Measurements from ENCODE around the gene POLDIP3.

The POLDIP3 gene

GRCh38 chr22:42614312-42615091, at the start of gene POLDIP3:
Gene POLDIP3, minus strand, starts transcription at chr22:42614883. Its CDS starts 26 bp downstream, at chr22:42614857.
- peaks cover 8% of the 10 kb centered on the region for H3K36me3 Mint-ChIP-seq
- peaks cover 51% of the 10 kb centered on the region for H3K4me1 Mint-ChIP-seq (ENCODE audit: low read depth)
- no peaks in the 10 kb centered on the region for H3K27me3 Mint-ChIP-seq
- peak within 1 kb of the TSS; percentile 100 for H3K27ac Mint-ChIP-seq
- H3K4me3 Mint-ChIP-seq, result peak within 1 kb of the TSS; percentile 100
- no peaks in the 10 kb centered on the region for H3K9me3 Mint-ChIP-seq (ENCODE audit: low read depth)

DNA sequence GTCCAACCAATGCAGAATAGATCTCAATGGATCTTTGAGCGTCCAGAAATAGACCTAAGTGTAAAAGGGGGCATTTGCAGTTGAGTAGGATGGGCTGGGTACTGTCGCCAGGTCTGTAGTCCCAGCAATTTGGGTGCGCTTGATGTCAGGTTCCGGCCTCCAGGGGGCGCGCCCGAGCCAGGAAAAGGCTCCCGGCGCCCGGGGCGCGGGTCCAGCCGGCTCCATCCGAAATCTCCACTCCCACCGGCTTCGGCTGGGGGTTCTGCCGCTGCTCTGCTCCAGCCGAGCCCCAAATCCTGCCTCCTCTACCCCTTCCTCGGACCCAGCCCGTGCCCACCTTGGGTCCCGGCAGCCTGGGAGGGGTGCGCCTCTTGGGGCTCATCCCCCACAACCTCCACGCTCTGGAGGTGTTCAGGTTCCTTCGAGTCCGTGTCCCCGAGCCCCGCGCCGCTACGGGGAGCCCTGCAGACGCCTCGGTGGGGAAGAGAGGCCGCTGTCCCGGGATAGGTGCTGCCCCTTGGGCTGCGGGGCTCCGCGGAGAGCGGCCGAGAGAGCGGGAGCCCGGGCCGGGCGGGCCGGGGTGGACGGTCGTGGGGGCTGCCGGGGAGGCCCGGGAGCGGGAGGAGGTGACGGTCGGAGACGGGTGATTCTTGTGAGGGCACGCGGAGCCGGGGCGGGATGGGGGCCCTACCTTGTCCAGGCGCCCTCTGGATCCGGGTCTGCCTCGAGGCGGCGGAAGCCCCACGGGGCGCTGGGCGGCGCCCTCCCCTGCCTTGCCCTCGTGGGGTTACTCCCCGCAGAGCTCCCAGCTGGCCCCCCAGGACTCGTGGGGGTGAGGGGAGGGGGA, 47.5 kb upstream of the POLDIP3 start:
- Mint-ChIP-seq H3K9me3 (ENCODE audit: low read depth) (no peaks in the 10 kb centered on the region), H3K27ac (no peak overlapping the region), H3K36me3 (no peaks in the 10 kb centered on the region), H3K4me1 (ENCODE audit: low read depth) (no peaks in the 10 kb centered on the region), H3K4me3 (peak overlapping the region; percentile 66), H3K27me3 (no peaks in the 10 kb centered on the region)

GRCh38 chr22:42656578-42656977, 41.9 kb upstream of the POLDIP3 start:
- H3K4me3 Mint-ChIP-seq, result no peak overlapping the region
- no peaks in the 10 kb centered on the region for H3K4me1 Mint-ChIP-seq (ENCODE audit: low read depth)
- peaks cover 2% of the 10 kb centered on the region for H3K27me3 Mint-ChIP-seq
- H3K36me3 Mint-ChIP-seq, result no peaks in the 10 kb centered on the region
- no peaks in the 10 kb centered on the region for H3K9me3 Mint-ChIP-seq (ENCODE audit: low read depth)
- no peak overlapping the region for H3K27ac Mint-ChIP-seq

DNA sequence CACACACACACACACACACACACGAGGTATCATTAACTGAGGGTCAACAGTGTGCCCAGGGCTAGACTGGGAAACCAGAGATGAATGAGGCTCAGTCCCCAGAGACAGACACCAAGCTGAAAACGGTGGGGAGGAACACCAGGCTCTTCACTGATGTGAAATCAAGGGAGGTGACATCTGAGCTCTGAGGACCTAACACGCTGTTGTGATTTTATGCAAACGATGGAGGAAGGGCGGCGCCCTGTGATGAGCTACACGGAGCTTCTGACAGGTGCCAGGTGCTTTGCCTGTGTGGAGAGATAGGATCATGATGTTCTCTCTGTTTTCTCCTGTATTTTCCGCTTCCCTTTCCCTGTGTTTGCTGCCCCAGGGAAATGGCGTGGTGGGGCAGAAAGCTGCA, 41.0 kb upstream of the POLDIP3 start:
- Mint-ChIP-seq H3K36me3 (no peaks in the 10 kb centered on the region), H3K9me3 (ENCODE audit: low read depth) (no peaks in the 10 kb centered on the region), H3K4me3 (no peak overlapping the region), H3K4me1 (ENCODE audit: low read depth) (no peaks in the 10 kb centered on the region), H3K27ac (no peak overlapping the region), H3K27me3 (peaks cover 2% of the 10 kb centered on the region)

- no peak overlapping the region for H3K27ac Mint-ChIP-seq
- H3K4me3 Mint-ChIP-seq, result no peak overlapping the region
- H3K27me3 Mint-ChIP-seq, result peaks cover 2% of the 10 kb centered on the region
- H3K36me3 Mint-ChIP-seq, result no peaks in the 10 kb centered on the region
- H3K4me1 Mint-ChIP-seq (ENCODE audit: low read depth), result no peaks in the 10 kb centered on the region
- H3K9me3 Mint-ChIP-seq (ENCODE audit: low read depth), result no peaks in the 10 kb centered on the region
Observed at GRCh38 chr22:42654436-42655073, 39.9 kb upstream of the POLDIP3 start.

GRCh38 chr22:42653999-42654398, 39.3 kb upstream of the POLDIP3 start:
- no peak overlapping the region for H3K4me3 Mint-ChIP-seq
- no peak overlapping the region for H3K27ac Mint-ChIP-seq
- peaks cover 2% of the 10 kb centered on the region for H3K27me3 Mint-ChIP-seq
- no peaks in the 10 kb centered on the region for H3K4me1 Mint-ChIP-seq (ENCODE audit: low read depth)
- no peaks in the 10 kb centered on the region for H3K9me3 Mint-ChIP-seq (ENCODE audit: low read depth)
- no peaks in the 10 kb centered on the region for H3K36me3 Mint-ChIP-seq

- Mint-ChIP-seq H3K4me1 (ENCODE audit: low read depth) (peaks cover 15% of the 10 kb centered on the region), H3K27ac (no peak overlapping the region), H3K36me3 (no peaks in the 10 kb centered on the region), H3K9me3 (ENCODE audit: low read depth) (no peaks in the 10 kb centered on the region), H3K4me3 (peak overlapping the region; percentile 20), H3K27me3 (peaks cover 2% of the 10 kb centered on the region)
Observed at GRCh38 chr22:42651134-42651533, 36.5 kb upstream of the POLDIP3 start.

DNA sequence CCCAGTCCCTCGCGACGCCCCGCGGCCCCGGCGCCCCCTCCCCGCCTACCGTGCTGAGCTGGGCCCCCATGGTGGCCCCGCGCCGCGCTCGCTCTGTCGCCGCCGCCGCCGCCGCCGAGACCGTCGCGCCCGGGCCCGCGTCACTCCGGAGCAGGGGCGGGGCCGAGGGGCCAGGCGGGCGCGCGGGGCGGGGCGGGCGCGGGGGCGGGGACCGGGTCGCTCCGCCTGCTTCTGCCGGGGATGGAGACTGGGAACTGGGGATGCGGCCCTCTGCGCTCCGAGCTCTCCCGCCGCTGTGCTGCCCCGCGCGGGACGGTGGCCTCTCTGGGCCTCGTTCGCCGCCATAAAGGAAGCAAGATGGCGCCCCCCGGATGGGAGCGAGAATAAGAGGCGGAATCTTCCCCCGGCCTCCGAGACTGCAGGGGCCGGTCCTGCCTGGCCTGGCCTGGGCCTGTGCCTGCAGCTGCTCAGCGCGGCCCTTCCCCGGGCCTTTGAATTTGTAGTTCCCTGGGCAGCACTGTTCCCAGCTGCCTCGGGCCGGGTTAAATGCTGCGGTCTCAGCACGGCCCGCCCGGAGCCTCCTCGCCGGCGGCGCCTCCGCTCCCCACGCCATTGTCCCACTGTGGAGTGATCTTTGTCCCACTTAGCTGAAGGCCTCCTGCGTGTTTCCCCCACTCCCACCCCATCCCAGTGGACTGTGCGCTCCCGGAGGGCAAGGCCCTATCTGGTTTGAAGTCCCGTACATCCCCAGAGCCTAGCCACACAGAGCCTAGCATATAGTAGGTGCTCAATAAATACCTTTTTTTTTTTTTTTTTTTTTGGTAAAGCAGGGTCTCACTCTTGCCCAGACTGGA, 34.8 kb upstream of the POLDIP3 start, which contains the start of gene CYB5R3:
CYB5R3 (minus strand) TSS at position 147 of the 854 bp plus-strand sequence; CDS start at position 70, 77 bp downstream.
- Mint-ChIP-seq H3K27ac (peak within 1 kb of the TSS; percentile 99), H3K27me3 (peaks cover 2% of the 10 kb centered on the region), H3K9me3 (ENCODE audit: low read depth) (no peaks in the 10 kb centered on the region), H3K4me1 (ENCODE audit: low read depth) (peaks cover 28% of the 10 kb centered on the region), H3K36me3 (no peaks in the 10 kb centered on the region), H3K4me3 (peak within 1 kb of the TSS; percentile 100)

- peak overlapping the region; percentile 100 for H3K4me3 Mint-ChIP-seq
- peaks cover 32% of the 10 kb centered on the region for H3K4me1 Mint-ChIP-seq (ENCODE audit: low read depth)
- no peaks in the 10 kb centered on the region for H3K27me3 Mint-ChIP-seq
- peak overlapping the region; percentile 99 for H3K27ac Mint-ChIP-seq
- no peaks in the 10 kb centered on the region for H3K36me3 Mint-ChIP-seq
- H3K9me3 Mint-ChIP-seq (ENCODE audit: low read depth), result no peaks in the 10 kb centered on the region
Observed at GRCh38 chr22:42648368-42649245, 33.9 kb upstream of the POLDIP3 start.

- no peaks in the 10 kb centered on the region for H3K36me3 Mint-ChIP-seq
- peak overlapping the region; percentile 100 for H3K4me3 Mint-ChIP-seq
- H3K4me1 Mint-ChIP-seq (ENCODE audit: low read depth), result peaks cover 32% of the 10 kb centered on the region
- H3K9me3 Mint-ChIP-seq (ENCODE audit: low read depth), result no peaks in the 10 kb centered on the region
- H3K27me3 Mint-ChIP-seq, result no peaks in the 10 kb centered on the region
- peak overlapping the region; percentile 99 for H3K27ac Mint-ChIP-seq
Observed at GRCh38 chr22:42648017-42648367, 33.3 kb upstream of the POLDIP3 start.

DNA sequence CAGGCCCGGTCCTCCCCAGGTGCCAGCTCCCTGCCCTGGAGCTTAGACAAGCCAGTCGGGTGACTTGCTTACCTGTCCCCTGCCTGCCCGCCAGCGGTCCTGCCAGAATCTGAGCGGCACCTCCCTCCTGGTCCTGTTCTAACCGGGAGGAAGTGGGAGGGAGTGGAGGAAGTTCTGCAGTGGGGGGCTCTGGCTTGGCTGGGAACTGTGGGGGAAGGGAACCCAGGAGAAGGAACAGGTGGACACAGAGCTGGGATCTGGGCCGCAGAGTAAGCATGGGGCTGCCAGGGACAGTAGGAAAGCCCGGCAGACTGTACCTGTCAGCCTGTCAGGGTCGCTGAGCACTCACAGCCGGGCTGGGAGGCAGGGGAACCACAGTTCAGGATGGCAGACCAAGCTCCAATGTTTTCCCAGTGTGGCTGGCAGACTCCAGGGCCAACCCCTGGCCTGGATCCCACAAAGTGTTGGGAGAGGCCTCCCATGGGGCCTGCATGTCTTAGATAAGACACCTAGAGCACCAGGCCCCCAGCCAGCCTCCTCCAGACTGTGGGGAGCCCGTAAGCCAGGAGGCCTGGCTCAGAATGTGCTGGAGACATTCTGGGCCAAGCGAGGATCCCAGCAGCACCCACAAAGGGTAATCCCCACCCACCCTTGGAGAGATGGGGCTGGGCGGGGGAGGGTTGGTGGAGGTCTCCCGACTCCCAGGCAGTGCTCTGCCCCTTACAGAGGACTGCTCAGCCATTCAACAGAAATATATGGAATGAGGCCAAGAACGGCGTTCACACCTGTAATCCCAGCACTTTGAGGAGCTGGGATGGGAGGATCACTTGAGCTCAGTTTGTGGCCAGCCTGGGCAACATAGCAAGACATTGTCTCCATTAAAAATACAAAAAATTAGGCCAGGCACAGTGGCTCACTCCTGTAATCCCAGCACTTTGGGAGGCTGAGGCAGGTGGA, 32.2 kb upstream of the POLDIP3 start:
- H3K4me3 Mint-ChIP-seq, result peak overlapping the region; percentile 100
- H3K9me3 Mint-ChIP-seq (ENCODE audit: low read depth), result no peaks in the 10 kb centered on the region
- no peak overlapping the region for H3K27ac Mint-ChIP-seq
- H3K4me1 Mint-ChIP-seq (ENCODE audit: low read depth), result peaks cover 35% of the 10 kb centered on the region
- no peaks in the 10 kb centered on the region for H3K27me3 Mint-ChIP-seq
- no peaks in the 10 kb centered on the region for H3K36me3 Mint-ChIP-seq

DNA sequence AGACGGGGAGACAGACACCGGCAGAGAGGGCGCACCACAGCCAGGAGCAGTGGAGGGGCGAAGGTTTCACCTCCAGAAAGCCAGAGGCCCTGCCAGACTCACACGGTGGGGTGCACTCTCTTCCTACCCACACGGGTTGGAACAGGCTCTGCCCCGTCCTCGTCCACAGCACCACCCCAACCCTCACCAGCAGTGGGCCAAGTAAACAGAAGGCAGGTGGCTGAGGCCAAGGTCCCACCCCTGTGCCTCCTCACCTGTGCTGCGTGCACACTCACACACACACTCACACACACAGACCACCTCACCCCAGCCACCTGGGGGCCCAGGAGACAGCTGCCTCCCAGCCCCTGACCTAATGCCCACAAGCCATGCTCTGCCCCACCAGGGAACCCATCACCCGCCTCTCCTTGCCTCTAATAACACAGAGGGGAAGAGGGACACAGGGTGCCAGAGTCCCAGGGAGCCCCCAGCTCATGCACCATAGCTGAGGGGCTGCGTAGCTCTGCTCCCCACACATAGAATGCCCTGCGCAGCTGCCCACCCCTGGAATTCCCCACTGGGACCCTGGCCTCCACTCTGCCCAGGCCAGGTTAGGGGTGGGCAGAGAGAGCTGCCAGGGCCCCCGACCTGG, 31.4 kb upstream of the POLDIP3 start:
- Mint-ChIP-seq H3K27me3 (no peaks in the 10 kb centered on the region), H3K4me1 (ENCODE audit: low read depth) (peaks cover 35% of the 10 kb centered on the region), H3K4me3 (no peak overlapping the region), H3K27ac (no peak overlapping the region), H3K9me3 (ENCODE audit: low read depth) (no peaks in the 10 kb centered on the region), H3K36me3 (no peaks in the 10 kb centered on the region)

All from activated naive CD8-positive, alpha-beta T cell (primary cell).